GM23248 (cell line): ENCODE data around the gene KIF24. TPM values are rescaled to one million over a fixed set of nuclear protein-coding genes. Genes with fewer than 3 reads are reported as not detected.

Experiments used
- DNase-seq: peaks from one replicate; pipeline ENCODE4 v3.0.0-alpha.2; 2015
- H2AFZ ChIP-seq: fragments of 200-600 bp; sonication (generic); 2 replicates; pipeline ENCODE4 v1.6.1; 2016; ENCODE audit warnings: antibody characterized with exemption
- H3F3A ChIP-seq: fragments of 200-600 bp; sonication (generic); 2 replicates; pipeline ENCODE4 v1.6.1; 2016; ENCODE audit warnings: mild to moderate bottlenecking, antibody characterized with exemption, mixed run types; ENCODE audit not compliant: insufficient read depth
- H3K27ac ChIP-seq: fragments of 200-600 bp; sonication (generic); 2 replicates; pipeline ENCODE4 v1.5.1; 2016; ENCODE audit warnings: mild to moderate bottlenecking
- H3K27me3 ChIP-seq: fragments of 200-600 bp; sonication (generic); replicated peaks from 2 replicates; pipeline ENCODE4 v1.6.1; 2016; ENCODE audit warnings: mild to moderate bottlenecking; ENCODE audit not compliant: insufficient read depth
- H3K36me3 ChIP-seq: fragments of 200-600 bp; sonication (generic); 2 replicates; pipeline ENCODE4 v1.6.1; 2016; ENCODE audit warnings: low read depth, mild to moderate bottlenecking
- H3K4me1 ChIP-seq: fragments of 200-600 bp; sonication (generic); 2 replicates; pipeline ENCODE4 v1.6.1; 2016; ENCODE audit warnings: mild to moderate bottlenecking; ENCODE audit not compliant: insufficient read depth
- H3K4me2 ChIP-seq: fragments of 200-600 bp; sonication (generic); one replicate; pipeline ENCODE4 v1.6.1; 2016; ENCODE audit warnings: mild to moderate bottlenecking; ENCODE audit not compliant: unreplicated experiment
- H3K4me3 ChIP-seq: fragments of 200-600 bp; sonication (generic); 2 replicates; pipeline ENCODE4 v1.5.1; 2016; ENCODE audit warnings: mild to moderate bottlenecking
- H3K79me2 ChIP-seq: fragments of 200-600 bp; sonication (generic); 2 replicates; pipeline ENCODE4 v1.6.1; 2016; ENCODE audit warnings: mild to moderate bottlenecking; ENCODE audit not compliant: insufficient read depth
- H3K9ac ChIP-seq: fragments of 200-600 bp; sonication (generic); 2 replicates; pipeline ENCODE4 v1.6.1; 2016; ENCODE audit warnings: mild to moderate bottlenecking
- H3K9me2 ChIP-seq: fragments of 200-600 bp; sonication (generic); 2 replicates; pipeline ENCODE4 v1.6.1; 2016; ENCODE audit warnings: mixed run types, mild to moderate bottlenecking, moderate library complexity; ENCODE audit not compliant: insufficient read depth
- H3K9me3 ChIP-seq: fragments of 200-600 bp; sonication (generic); one replicate; pipeline ENCODE4 v1.6.1; 2017; ENCODE audit warnings: low read depth
- H4K20me1 ChIP-seq: fragments of 200-600 bp; sonication (generic); 2 replicates; pipeline ENCODE4 v1.6.0; 2016; ENCODE audit not compliant: insufficient read depth
- EZH2 ChIP-seq: fragments of 200-600 bp; sonication (generic); IDR thresholded peaks from 2 replicates; pipeline ENCODE4 v1.6.1; 2018; ENCODE audit warnings: antibody characterized with exemption, mild to moderate bottlenecking; ENCODE audit not compliant: insufficient read depth, poor library complexity, severe bottlenecking
- EZH2phosphoT487 ChIP-seq: fragments of 200-600 bp; sonication (generic); IDR thresholded peaks from 2 replicates; pipeline ENCODE4 v1.6.1; 2018; ENCODE audit warnings: antibody characterized with exemption, moderate library complexity, mild to moderate bottlenecking, low read depth; ENCODE audit not compliant: insufficient read depth
- WGBS, 2 experiments: methylation state at CpG; one replicate each; pipeline ENCODE4 v1.1.6; 2015 to 2017; ENCODE audit warnings: low lambda C conversion rate in 2 of 2, low coverage in 1 of 2; ENCODE audit errors: missing lambda C conversion rate in 2 of 2; 5-methylcytosine and 5-hydroxymethylcytosine counted together
- in situ Hi-C: fragments of 300-500 bp; cut with MboI; formaldehyde crosslinking; loops from 2 replicates; pipeline ENCODE4 v1.15.0; 2020
- polyA plus RNA-seq: library from polyadenylated mRNA; unstranded; fragments of >200 nt; fragmentation: Nextera tagmentation; extraction: Ambion mirVana; gene quantifications from 2 replicates; pipeline ENCODE4 v1.2.1, GENCODE V29; 2016
- total RNA-seq: library from RNA; depleted of rRNA; stranded (reverse); fragments of >200 nt; shearing (Covaris generic); gene quantifications from 2 replicates; pipeline ENCODE4 v1.2.3, GENCODE V29; 2014

Gene KIF24
- total and polyA plus RNA-seq, 2 experiments from 2014 or later: 0.95 to 1.6 TPM

DNA sequence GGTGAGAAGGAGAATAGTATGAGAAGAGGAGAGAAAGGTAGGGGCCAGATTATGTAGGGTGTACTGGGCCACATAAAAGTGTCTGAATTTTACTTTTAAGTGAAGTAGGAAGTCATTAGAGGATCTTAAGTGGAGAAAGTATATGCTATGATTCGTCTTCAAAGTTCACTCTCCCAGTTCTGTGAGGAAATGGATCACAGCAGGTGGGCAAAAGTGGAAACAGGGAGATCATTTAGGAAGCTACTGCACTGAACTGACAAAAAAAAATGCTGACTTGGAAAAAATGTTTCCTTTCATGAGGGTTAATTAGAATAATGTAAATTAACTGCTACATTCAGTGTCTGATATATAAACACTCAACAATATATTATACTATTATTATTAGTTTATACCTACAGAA is 2.4 kb downstream of the KIF24 start:
- Histone ChIP-seq H3K27me3 (no peaks in the 10 kb centered on the region), H3K27ac (peak overlapping the region; percentile 63; the same call in 1 of the 2 replicates)
- WGBS, 2 experiments: 56 to 88% methylated on average over 1 of the region's 1 CpG

GRCh38 chr9:34322899-34323591 is 6.0 kb downstream of the KIF24 start:
- no peak for DNase-seq
- WGBS, 2 experiments: 42 to 48% methylated on average over 2 of the region's 2 CpGs
- TF ChIP-seq EZH2phosphoT487 (no peak), EZH2 (no peak)
- peaks cover 13% of the 10 kb centered on the region for H3F3A ChIP-seq
- H3K4me2 ChIP-seq: no peak overlapping the region
- in situ Hi-C loops: no loop called here
- H3K4me1 ChIP-seq: peaks cover 22% of the 10 kb centered on the region
- no peaks in the 10 kb centered on the region for H3K9me3 ChIP-seq
- peaks cover 34% of the 10 kb centered on the region for H3K79me2 ChIP-seq
- no peaks in the 10 kb centered on the region for H3K36me3 ChIP-seq
- H3K9me2 ChIP-seq: no peaks in the 10 kb centered on the region
- no peaks in the 10 kb centered on the region for H3K27me3 ChIP-seq
- no peaks in the 10 kb centered on the region for H4K20me1 ChIP-seq
- H2AFZ ChIP-seq: no peak overlapping the region
- H3K4me3 ChIP-seq: no peak overlapping the region
- H3K27ac ChIP-seq: no peak overlapping the region
- H3K9ac ChIP-seq: no peak overlapping the region

More for the DNA sequence above, 2.4 kb downstream of the KIF24 start:
- Histone ChIP-seq H3K9ac (no peak overlapping the region), H3K9me3 (no peaks in the 10 kb centered on the region), H2AFZ (no peak overlapping the region), H3K79me2 (peaks cover 55% of the 10 kb centered on the region), H3K4me1 (peaks cover 33% of the 10 kb centered on the region), H3K36me3 (no peaks in the 10 kb centered on the region), H3F3A (peaks cover 19% of the 10 kb centered on the region), H3K4me3 (no peak overlapping the region), H3K4me2 (no peak overlapping the region), H3K9me2 (no peaks in the 10 kb centered on the region), H4K20me1 (no peaks in the 10 kb centered on the region)
- in situ Hi-C loops: no loop called here
- DNase-seq: no peak
- no peak for TF ChIP-seq EZH2
- TF ChIP-seq EZH2phosphoT487: no peak

DNA sequence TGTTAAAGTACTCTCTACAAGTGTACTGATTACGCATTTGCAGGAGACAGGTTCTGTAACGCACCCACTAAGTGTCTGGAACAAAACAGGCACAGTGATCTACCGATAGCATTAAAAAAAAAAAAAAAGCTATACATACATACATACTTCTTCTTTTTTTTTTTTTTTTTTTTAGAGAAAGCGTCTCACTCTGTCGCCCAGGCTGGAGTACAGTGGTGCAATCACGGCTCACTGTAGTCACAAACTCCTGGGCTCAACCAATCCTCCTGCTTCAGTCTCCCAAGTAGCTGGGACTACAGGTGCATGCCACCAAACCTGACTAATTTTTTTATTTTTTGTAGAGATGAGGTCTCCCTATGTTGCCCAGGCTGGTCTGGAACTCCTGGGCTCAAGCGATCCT is 7.6 kb downstream of the KIF24 start:
- H3K4me2 ChIP-seq: no peak overlapping the region
- H3K9ac ChIP-seq: no peak overlapping the region
- in situ Hi-C loops: no loop called here
- no peak overlapping the region for H3K4me3 ChIP-seq
- 95 to 97% methylated on average over 6 to 7 of the region's 7 CpGs for WGBS, 2 experiments
- H3F3A ChIP-seq: peaks cover 11% of the 10 kb centered on the region
- H3K36me3 ChIP-seq: no peaks in the 10 kb centered on the region
- no peak overlapping the region for H3K27ac ChIP-seq
- DNase-seq: no peak
- H4K20me1 ChIP-seq: no peaks in the 10 kb centered on the region
- peaks cover 13% of the 10 kb centered on the region for H3K4me1 ChIP-seq
- no peaks in the 10 kb centered on the region for H3K27me3 ChIP-seq
- H2AFZ ChIP-seq: no peak overlapping the region
- TF ChIP-seq EZH2phosphoT487: no peak
- TF ChIP-seq EZH2: no peak
- no peaks in the 10 kb centered on the region for H3K9me2 ChIP-seq
- no peaks in the 10 kb centered on the region for H3K9me3 ChIP-seq
- H3K79me2 ChIP-seq: peaks cover 18% of the 10 kb centered on the region; the same call in 1 of the 2 replicates

GRCh38 chr9:34318163-34318790 is 10.8 kb downstream of the KIF24 start:
- no peak overlapping the region for H2AFZ ChIP-seq
- no peaks in the 10 kb centered on the region for H3F3A ChIP-seq
- in situ Hi-C loops: no loop called here
- TF ChIP-seq EZH2phosphoT487: no peak
- no peak for TF ChIP-seq EZH2
- H3K9me2 ChIP-seq: no peaks in the 10 kb centered on the region
- no peak overlapping the region for H3K4me3 ChIP-seq
- H3K36me3 ChIP-seq: no peaks in the 10 kb centered on the region
- H3K27me3 ChIP-seq: no peaks in the 10 kb centered on the region
- WGBS, 2 experiments: 97 to 98% methylated on average over 44 of the region's 44 CpGs
- no peaks in the 10 kb centered on the region for H3K9me3 ChIP-seq
- H3K27ac ChIP-seq: no peak overlapping the region
- H3K4me2 ChIP-seq: no peak overlapping the region
- no peaks in the 10 kb centered on the region for H4K20me1 ChIP-seq
- no peak for DNase-seq
- peaks cover 5% of the 10 kb centered on the region; the same call in 1 of the 2 replicates for H3K79me2 ChIP-seq
- H3K9ac ChIP-seq: no peak overlapping the region
- no peaks in the 10 kb centered on the region for H3K4me1 ChIP-seq
